Stimulated activated memory B cell treated with anti-CD40 and anti-IgM and Interleukin-4, amounts not matched to agents 10 μg/mL and 1 μg/mL and 100 μg/mL, for 72 hours (primary cell): ENCODE measurements around the gene REC114.
"Not testable (repeated sequence)": the region's sequence is repeated elsewhere in the genome, so short reads cannot be mapped to it uniquely, and the experiment has no call there.

Experiments used
- ATAC-seq: fragments of 150-1000 bp; cut with Tn5 transposase; 2 replicates; pipeline ENCODE4 v1.10.0; 2021
- H3K27ac Mint-ChIP-seq: one replicate; pipeline ENCODE4 v1.8.0; 2022; ENCODE audit warnings: mild to moderate bottlenecking, mixed read lengths
- H3K27me3 Mint-ChIP-seq: one replicate; pipeline ENCODE4 v1.8.0; 2022; ENCODE audit warnings: mixed read lengths
- H3K36me3 Mint-ChIP-seq: one replicate; pipeline ENCODE4 v1.8.0; 2022; ENCODE audit warnings: mixed read lengths
- H3K4me1 Mint-ChIP-seq: one replicate; pipeline ENCODE4 v1.8.0; 2022; ENCODE audit warnings: mixed read lengths
- H3K4me3 Mint-ChIP-seq: one replicate; pipeline ENCODE4 v1.8.0; 2022; ENCODE audit warnings: mild to moderate bottlenecking, moderate library complexity, mixed read lengths
- H3K9me3 Mint-ChIP-seq: one replicate; pipeline ENCODE4 v1.8.0; 2022; ENCODE audit warnings: mixed read lengths

REC114 gene

GRCh38 chr15:73483053-73483452 is 40.1 kb downstream of the REC114 start:
- no peak for ATAC-seq
- Mint-ChIP-seq H3K36me3 (no peaks in the 10 kb centered on the region), H3K27ac (no peak overlapping the region), H3K4me3 (no peak overlapping the region), H3K27me3 (no peaks in the 10 kb centered on the region), H3K4me1 (peaks cover 9% of the 10 kb centered on the region), H3K9me3 (peaks cover 5% of the 10 kb centered on the region)

DNA sequence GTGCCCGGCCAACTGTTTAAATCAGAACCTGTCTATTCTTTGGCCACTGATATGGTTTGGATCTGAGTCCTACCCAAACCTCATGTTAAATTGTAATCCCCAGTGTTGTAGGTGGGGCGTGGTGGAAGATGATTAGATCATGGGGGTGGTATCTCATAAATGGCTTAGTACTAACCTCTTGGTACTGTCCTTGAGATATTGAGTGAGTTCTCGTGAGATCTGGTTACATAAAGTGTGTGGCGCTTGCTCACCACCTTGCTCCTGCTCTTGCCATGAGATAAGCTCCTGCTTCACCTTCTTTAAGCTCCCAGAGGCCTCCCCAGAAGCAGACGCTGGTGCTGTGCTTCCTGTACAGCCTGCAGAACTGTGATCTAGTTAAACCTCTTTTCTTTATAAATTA is 42.4 kb downstream of the REC114 start:
- no peaks in the 10 kb centered on the region for H3K27me3 Mint-ChIP-seq
- peaks cover 5% of the 10 kb centered on the region for H3K9me3 Mint-ChIP-seq
- ATAC-seq, result no peak
- H3K4me3 Mint-ChIP-seq, result no peak overlapping the region
- H3K36me3 Mint-ChIP-seq, result no peaks in the 10 kb centered on the region
- no peak overlapping the region for H3K27ac Mint-ChIP-seq
- peaks cover 9% of the 10 kb centered on the region for H3K4me1 Mint-ChIP-seq

GRCh38 chr15:73485885-73486284 is 42.9 kb downstream of the REC114 start:
- H3K4me1 Mint-ChIP-seq, H3K9me3 Mint-ChIP-seq, H3K27me3 Mint-ChIP-seq, H3K36me3 Mint-ChIP-seq, ATAC-seq, H3K27ac Mint-ChIP-seq, H3K4me3 Mint-ChIP-seq: not testable (repeated sequence)

- no peaks in the 10 kb centered on the region for H3K36me3 Mint-ChIP-seq
- H3K9me3 Mint-ChIP-seq, result no peaks in the 10 kb centered on the region
- H3K4me3 Mint-ChIP-seq, result no peak overlapping the region
- no peak for ATAC-seq
- no peaks in the 10 kb centered on the region for H3K4me1 Mint-ChIP-seq
- H3K27me3 Mint-ChIP-seq, result peaks cover 8% of the 10 kb centered on the region
- no peak overlapping the region for H3K27ac Mint-ChIP-seq
These were observed 45.7 kb downstream of the REC114 start for GRCh38 chr15:73488698-73489097.

DNA sequence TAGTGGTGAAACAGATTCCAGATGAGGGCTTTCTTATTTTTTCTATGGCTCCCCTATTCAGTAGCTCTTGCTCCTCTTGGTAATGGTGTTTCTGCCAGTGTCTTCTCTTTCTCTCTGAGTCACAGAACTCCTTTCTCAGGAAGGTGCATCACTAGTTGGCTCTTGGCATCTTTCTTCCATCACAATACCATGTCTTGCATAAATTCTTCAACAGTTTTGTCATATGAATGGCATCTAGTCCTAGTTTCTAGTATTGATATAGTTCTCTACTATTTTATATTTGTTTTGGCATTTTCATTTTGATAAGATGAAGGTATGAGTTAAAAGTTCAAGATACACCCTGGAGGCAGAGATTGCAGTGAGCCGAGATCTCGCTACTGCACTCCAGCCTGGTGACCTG is 51.0 kb downstream of the REC114 start:
- no peak overlapping the region for H3K27ac Mint-ChIP-seq
- ATAC-seq, result no peak
- H3K27me3 Mint-ChIP-seq, result peaks cover 8% of the 10 kb centered on the region
- no peaks in the 10 kb centered on the region for H3K36me3 Mint-ChIP-seq
- H3K9me3 Mint-ChIP-seq, result no peaks in the 10 kb centered on the region
- H3K4me1 Mint-ChIP-seq, result no peaks in the 10 kb centered on the region
- H3K4me3 Mint-ChIP-seq, result no peak overlapping the region

DNA sequence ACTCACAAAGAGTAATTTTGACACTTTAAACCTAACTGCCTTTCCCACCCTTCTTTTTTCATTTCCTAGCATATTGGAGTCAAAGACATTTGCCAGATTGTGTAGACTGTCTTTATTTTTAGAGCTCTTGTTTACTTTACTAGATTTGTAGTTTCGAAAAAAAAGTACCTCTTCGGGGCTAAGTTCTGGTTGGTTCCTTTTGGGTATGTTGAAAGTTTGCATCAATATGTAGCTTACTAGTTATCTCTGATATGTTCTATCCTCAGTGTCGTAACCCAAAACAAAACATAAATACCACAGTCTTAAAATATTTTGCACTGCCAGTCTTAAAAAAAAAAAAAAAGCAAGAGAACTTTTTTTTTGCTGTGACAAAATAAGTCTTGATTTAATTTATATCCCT is 52.2 kb downstream of the REC114 start:
- no peak for ATAC-seq
- no peaks in the 10 kb centered on the region for H3K9me3 Mint-ChIP-seq
- peaks cover 8% of the 10 kb centered on the region for H3K27me3 Mint-ChIP-seq
- no peaks in the 10 kb centered on the region for H3K36me3 Mint-ChIP-seq
- no peaks in the 10 kb centered on the region for H3K4me1 Mint-ChIP-seq
- no peak overlapping the region for H3K4me3 Mint-ChIP-seq
- no peak overlapping the region for H3K27ac Mint-ChIP-seq

- Mint-ChIP-seq H3K27me3 (no peaks in the 10 kb centered on the region), H3K4me3 (no peak overlapping the region), H3K27ac (no peak overlapping the region), H3K9me3 (no peaks in the 10 kb centered on the region), H3K36me3 (no peaks in the 10 kb centered on the region), H3K4me1 (no peaks in the 10 kb centered on the region)
- no peak for ATAC-seq
These were observed 57.7 kb downstream of the REC114 start for GRCh38 chr15:73500696-73501095.

DNA sequence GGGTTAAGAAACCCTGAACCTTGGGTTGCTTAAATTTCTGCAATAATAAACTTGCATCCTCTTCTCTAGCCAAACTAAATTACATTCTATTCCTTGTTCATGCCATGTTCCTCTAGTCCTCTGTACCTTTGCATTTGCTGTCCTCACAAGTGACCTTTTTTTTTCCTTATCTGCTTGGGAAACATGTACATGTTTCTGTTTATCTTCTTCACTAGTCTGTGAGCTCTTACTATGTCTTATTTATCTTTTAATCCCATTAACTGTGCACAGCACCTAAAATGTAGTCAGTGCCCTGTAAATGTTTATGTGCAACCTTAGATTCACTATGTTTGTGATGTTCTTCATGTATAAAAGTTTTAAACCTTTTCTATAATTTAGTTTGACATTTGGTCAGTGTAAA is 61.9 kb downstream of the REC114 start:
- ATAC-seq, result no peak
- no peak overlapping the region for H3K4me3 Mint-ChIP-seq
- H3K27ac Mint-ChIP-seq, result no peak overlapping the region
- no peaks in the 10 kb centered on the region for H3K4me1 Mint-ChIP-seq
- no peaks in the 10 kb centered on the region for H3K27me3 Mint-ChIP-seq
- no peaks in the 10 kb centered on the region for H3K9me3 Mint-ChIP-seq
- no peaks in the 10 kb centered on the region for H3K36me3 Mint-ChIP-seq

- Mint-ChIP-seq H3K4me3 (no peak overlapping the region), H3K27ac (no peak overlapping the region), H3K4me1 (no peaks in the 10 kb centered on the region), H3K36me3 (no peaks in the 10 kb centered on the region), H3K9me3 (no peaks in the 10 kb centered on the region), H3K27me3 (peaks cover 11% of the 10 kb centered on the region)
- no peak for ATAC-seq
These were observed 72.6 kb downstream of the REC114 start for GRCh38 chr15:73515527-73515926.

DNA sequence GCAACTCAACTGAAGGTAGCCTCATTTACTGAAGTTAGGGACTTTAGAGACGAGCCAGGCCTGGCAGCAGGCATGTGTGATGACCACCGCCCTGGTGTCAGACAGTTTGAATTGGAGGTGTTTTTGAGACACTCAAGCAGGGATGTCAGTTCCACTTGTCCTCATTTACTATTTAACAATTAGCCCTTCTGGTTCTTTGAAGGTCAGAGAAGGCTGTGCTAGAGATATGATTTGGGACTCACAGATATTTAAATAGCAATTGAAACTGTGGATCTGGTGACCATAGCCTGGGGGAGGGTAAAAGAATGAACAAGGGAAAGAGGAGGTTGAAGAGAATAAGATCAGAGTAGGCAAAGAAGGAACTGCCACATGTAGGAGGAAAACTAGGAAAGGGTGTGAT is 74.6 kb downstream of the REC114 start:
- no peak overlapping the region for H3K4me3 Mint-ChIP-seq
- H3K36me3 Mint-ChIP-seq, result no peaks in the 10 kb centered on the region
- H3K4me1 Mint-ChIP-seq, result no peaks in the 10 kb centered on the region
- H3K9me3 Mint-ChIP-seq, result no peaks in the 10 kb centered on the region
- no peak overlapping the region for H3K27ac Mint-ChIP-seq
- H3K27me3 Mint-ChIP-seq, result peaks cover 20% of the 10 kb centered on the region
- no peak for ATAC-seq

GRCh38 chr15:73518180-73518862 is 75.4 kb downstream of the REC114 start:
- no peak for ATAC-seq
- H3K4me3 Mint-ChIP-seq, result no peak overlapping the region
- H3K9me3 Mint-ChIP-seq, result peaks cover 3% of the 10 kb centered on the region
- H3K27me3 Mint-ChIP-seq, result peaks cover 20% of the 10 kb centered on the region
- H3K27ac Mint-ChIP-seq, result no peak overlapping the region
- no peaks in the 10 kb centered on the region for H3K36me3 Mint-ChIP-seq
- H3K4me1 Mint-ChIP-seq, result no peaks in the 10 kb centered on the region

DNA sequence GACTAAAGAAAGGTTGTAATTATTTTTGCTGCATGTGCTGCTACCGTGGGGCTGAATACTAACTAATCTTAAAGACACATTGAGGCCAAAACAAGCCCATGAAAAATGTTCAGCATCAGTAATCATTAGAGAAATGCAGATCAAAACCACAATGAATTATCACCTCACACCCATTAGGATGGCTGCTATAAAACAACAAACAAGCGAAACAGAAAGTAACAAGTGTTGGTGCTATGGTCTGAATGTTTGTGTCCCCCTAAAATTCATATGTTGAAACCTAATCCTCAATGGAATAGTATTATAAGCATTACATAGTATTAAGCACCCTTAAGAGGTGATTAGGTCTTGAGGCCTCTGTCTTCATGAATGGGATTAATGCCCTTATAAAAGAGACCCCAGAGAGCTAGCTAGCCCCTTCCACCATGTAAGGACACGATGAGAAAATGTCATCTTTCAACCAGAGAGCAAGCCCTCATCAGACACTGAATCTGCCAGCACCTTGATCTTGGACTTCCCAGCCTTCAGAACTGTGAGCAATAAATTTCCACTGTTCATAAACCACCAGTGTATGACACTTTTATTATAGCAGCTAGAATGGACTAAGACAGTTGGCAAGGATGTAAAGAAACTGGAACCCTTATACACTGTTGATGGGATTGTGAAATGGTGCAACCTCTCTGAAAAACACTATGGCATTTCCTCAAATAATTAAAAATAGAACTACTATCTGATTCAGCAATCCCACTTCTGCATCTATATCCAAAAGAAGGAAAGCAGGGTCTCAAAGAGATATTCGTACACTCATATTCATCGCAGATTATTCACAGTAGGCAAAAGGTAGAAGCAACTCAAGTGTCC is 76.1 kb downstream of the REC114 start:
- no peak for ATAC-seq
- H3K4me1 Mint-ChIP-seq, result no peaks in the 10 kb centered on the region
- no peak overlapping the region for H3K27ac Mint-ChIP-seq
- H3K4me3 Mint-ChIP-seq, result no peak overlapping the region
- peaks cover 3% of the 10 kb centered on the region for H3K9me3 Mint-ChIP-seq
- H3K27me3 Mint-ChIP-seq, result peaks cover 20% of the 10 kb centered on the region
- no peaks in the 10 kb centered on the region for H3K36me3 Mint-ChIP-seq

- ATAC-seq, result no peak
- no peaks in the 10 kb centered on the region for H3K36me3 Mint-ChIP-seq
- H3K27me3 Mint-ChIP-seq, result peaks cover 19% of the 10 kb centered on the region
- no peaks in the 10 kb centered on the region for H3K4me1 Mint-ChIP-seq
- no peak overlapping the region for H3K27ac Mint-ChIP-seq
- no peak overlapping the region for H3K4me3 Mint-ChIP-seq
- H3K9me3 Mint-ChIP-seq, result peaks cover 3% of the 10 kb centered on the region
These were observed 79.0 kb downstream of the REC114 start for GRCh38 chr15:73522011-73522410.

DNA sequence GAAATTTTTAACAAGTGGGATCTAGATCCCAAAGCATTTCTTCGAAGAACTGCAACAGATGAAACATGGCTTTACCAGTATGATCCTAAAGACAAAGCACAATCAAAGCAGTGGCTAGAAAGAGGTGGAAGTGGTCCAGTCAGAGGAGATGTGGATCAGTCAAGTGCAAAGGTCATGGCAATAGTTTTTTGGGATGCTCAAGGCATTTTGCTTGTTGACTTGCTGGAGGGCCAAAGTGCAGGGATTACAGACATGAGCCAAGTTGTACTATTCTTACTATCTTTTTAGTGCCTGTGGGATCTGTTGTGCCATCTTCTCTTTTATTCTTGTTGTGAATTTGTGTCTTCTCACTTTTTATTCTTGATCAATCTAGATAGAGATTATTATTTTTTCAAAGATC is 82.0 kb downstream of the REC114 start:
- Mint-ChIP-seq H3K4me1 (no peaks in the 10 kb centered on the region), H3K36me3 (no peaks in the 10 kb centered on the region), H3K4me3 (no peak overlapping the region), H3K9me3 (peaks cover 3% of the 10 kb centered on the region), H3K27ac (no peak overlapping the region), H3K27me3 (peaks cover 8% of the 10 kb centered on the region)
- ATAC-seq, result no peak

- Mint-ChIP-seq H3K27ac (no peak overlapping the region), H3K4me3 (no peak overlapping the region), H3K4me1 (no peaks in the 10 kb centered on the region), H3K9me3 (peaks cover 3% of the 10 kb centered on the region), H3K36me3 (peaks cover 9% of the 10 kb centered on the region), H3K27me3 (no peaks in the 10 kb centered on the region)
- ATAC-seq, result no peak
These were observed 84.6 kb downstream of the REC114 start for GRCh38 chr15:73527598-73527997.

DNA sequence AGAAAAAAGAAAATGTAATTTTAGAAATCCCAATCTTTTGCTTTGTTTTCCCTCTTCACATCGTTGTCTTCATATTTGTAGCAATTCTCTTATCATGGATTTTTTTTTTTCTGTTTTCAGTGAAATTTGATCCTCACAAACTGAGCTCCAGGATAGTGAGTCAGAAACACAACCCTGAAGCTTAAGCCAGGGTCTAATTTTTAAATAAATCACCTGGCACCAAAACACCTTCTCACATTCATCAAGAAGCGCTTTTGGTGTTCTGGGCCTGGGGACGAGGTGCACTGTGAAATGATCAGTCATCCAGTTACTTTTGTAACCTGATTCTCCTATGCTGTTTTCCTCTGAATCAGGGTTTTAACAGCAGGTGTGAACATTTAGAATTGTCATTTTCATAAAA is 87.7 kb downstream of the REC114 start:
- Mint-ChIP-seq H3K4me3 (no peak overlapping the region), H3K27ac (no peak overlapping the region), H3K9me3 (no peaks in the 10 kb centered on the region), H3K4me1 (no peaks in the 10 kb centered on the region), H3K36me3 (peaks cover 10% of the 10 kb centered on the region), H3K27me3 (no peaks in the 10 kb centered on the region)
- ATAC-seq, result no peak
